ENCODE results near the gene HIRA. TPM values are rescaled to one million over a fixed set of nuclear protein-coding genes. Genes with fewer than 3 reads are reported as not detected.

The HIRA gene
- total RNA-seq, 4 donors from 2014 or later = 18.3 to 29.3 (median 20.3) TPM

DNA sequence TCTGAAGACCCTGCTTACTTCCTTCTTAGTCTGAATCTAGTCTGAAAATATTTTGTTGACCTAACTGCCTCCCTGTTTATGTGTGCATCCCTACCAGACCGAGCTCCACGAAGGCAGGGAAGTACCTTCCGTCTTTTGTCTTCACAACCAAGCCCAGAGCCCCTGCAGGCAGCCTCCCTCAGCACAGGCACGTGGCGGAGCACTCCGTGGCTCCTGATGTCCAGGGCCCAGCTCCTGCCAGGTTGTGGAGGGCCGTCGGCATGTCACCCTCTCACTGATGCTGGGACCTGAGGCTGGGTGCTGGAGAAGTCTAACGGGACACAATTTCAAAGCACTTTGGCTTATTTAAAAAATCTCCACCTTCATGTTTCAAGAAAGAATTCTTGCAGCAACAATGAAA lies 80.6 kb downstream of the HIRA start:
- WGBS, 2 donors (ENCODE audit: low coverage in 1 of 2) = 93 to 95% methylated on average over 8 to 9 of the region's 9 CpGs
- in situ Hi-C loops (cut with MboI; ENCODE audit: low pct_ligation_motif_present in 1 of 4, low pct_unique_long_range_greater_than_20kb in 1 of 4, low sequenced_read_pairs in 3 of 4) (no loop called here), intact Hi-C loops (cut with DNase I; ENCODE audit: low total_unique reads) (no loop called here)
- no peak for TF ChIP-seq POLR2AphosphoS5 (IDR thresholded peaks at IDR 0.05)
- no peak for TF ChIP-seq POLR2A (IDR thresholded peaks at IDR 0.05)
- no peak for TF ChIP-seq CTCF (IDR thresholded peaks at IDR 0.05)
- no peak for TF ChIP-seq EP300 (IDR thresholded peaks at IDR 0.05; ENCODE audit: low read depth)
- Histone ChIP-seq H3K27ac (no peak overlapping the region), H3K4me1 (no peaks in the 10 kb centered on the region), H3K27me3 (no peaks in the 10 kb centered on the region), H3K9me3 (no peaks in the 10 kb centered on the region), H3K36me3 (peaks cover 0 to 43% (median 19%) of the 10 kb centered on the region in 4 donors), H3K4me3 (no peak overlapping the region)
- DNase-seq = no peak

GRCh38 chr22:19350476-19350859 lies 81.1 kb downstream of the HIRA start:
- intact Hi-C loops (cut with DNase I; ENCODE audit: low total_unique reads) (no loop called here), in situ Hi-C loops (cut with MboI; ENCODE audit: low pct_ligation_motif_present in 1 of 4, low pct_unique_long_range_greater_than_20kb in 1 of 4, low sequenced_read_pairs in 3 of 4) (no loop called here)
- peaks cover 0 to 41% (median 19%) of the 10 kb centered on the region in 4 donors for H3K36me3 ChIP-seq
- H3K27me3 ChIP-seq = no peaks in the 10 kb centered on the region
- no peak for DNase-seq
- 95 to 100% methylated on average over 1 of the region's 1 CpG for WGBS, 2 donors (ENCODE audit: low coverage in 1 of 2)
- no peak overlapping the region for H3K27ac ChIP-seq
- H3K4me1 ChIP-seq = no peaks in the 10 kb centered on the region
- TF ChIP-seq POLR2A (IDR thresholded peaks at IDR 0.05) (no peak), EP300 (IDR thresholded peaks at IDR 0.05; ENCODE audit: low read depth) (no peak), CTCF (IDR thresholded peaks at IDR 0.05) (no peak), POLR2AphosphoS5 (IDR thresholded peaks at IDR 0.05) (no peak)
- H3K9me3 ChIP-seq = no peaks in the 10 kb centered on the region
- no peak overlapping the region for H3K4me3 ChIP-seq

DNA sequence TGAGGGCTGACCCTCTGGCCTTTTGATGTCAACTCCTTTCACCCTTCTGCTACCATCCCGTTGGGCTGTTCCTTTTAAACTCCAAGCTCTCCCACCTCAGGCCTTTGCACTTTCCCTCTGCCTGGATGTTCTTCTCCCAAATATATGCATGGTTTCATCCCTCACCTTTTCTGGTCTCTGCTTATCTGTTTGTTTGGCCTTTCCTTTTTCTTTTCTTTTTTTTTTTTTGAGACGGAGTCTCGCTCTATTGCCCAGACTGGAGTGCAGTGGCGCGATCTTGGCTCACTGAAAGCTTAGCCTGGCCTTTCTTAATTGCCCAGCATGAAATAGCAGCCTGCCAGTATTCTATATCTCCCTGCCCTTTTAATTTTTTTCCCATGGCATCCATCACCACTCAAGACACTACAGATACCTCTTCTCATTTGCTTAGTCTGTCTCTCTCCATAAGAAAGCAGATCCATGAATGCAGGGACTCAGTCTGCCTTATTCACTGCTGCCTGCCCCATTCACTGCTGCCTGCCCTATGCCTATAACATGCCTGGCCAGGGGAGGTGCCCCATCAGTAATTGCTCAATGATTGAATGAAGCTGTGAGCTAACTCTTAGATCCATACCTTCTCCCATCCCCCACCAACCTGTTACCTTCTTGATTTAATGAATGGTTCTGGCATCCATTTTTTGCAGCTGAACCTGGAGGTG lies 81.6 kb downstream of the HIRA start:
- Histone ChIP-seq H3K27ac (no peak overlapping the region), H3K27me3 (no peaks in the 10 kb centered on the region), H3K4me1 (no peaks in the 10 kb centered on the region), H3K9me3 (no peaks in the 10 kb centered on the region), H3K4me3 (no peak overlapping the region), H3K36me3 (peaks cover 0 to 46% (median 16%) of the 10 kb centered on the region in 4 donors)
- no peak for DNase-seq
- in situ Hi-C loops (cut with MboI; ENCODE audit: low pct_ligation_motif_present in 1 of 4, low pct_unique_long_range_greater_than_20kb in 1 of 4, low sequenced_read_pairs in 3 of 4) = no loop called here
- intact Hi-C loops (cut with DNase I; ENCODE audit: low total_unique reads) = no loop called here
- TF ChIP-seq POLR2AphosphoS5 (IDR thresholded peaks at IDR 0.05) (no peak), POLR2A (IDR thresholded peaks at IDR 0.05) (no peak), CTCF (IDR thresholded peaks at IDR 0.05) (no peak), EP300 (IDR thresholded peaks at IDR 0.05; ENCODE audit: low read depth) (no peak)
- WGBS, 2 donors (ENCODE audit: low coverage in 1 of 2) = 96 to 100% methylated on average over 5 of the region's 5 CpGs

DNA sequence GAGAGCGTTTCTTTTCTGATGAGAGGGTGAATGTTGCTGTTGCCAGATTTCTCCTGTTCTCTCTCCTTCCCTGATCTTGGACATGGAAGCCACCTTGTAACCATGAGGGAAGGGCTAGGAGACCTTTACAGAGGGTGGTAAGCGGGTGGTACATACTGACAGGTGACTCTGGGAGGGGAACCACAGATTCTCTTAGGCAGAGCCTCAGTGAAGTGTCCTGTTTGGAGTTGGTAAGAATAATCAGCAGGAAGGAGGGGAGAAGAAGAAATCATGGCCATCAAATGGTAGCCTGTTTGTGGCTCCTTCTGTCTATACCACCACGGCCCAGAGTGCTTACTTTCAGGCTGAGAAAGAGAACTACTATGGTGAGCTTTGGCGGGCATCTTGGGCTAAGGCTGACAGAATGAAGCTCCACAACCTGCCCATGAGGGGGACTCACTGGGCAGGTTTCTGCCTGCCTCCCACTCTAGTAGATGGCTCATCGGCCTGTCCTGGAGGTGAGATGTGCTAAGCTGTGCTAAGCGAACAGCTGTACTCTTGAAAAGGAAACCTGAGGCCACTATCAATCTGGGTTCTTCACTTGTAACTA lies 84.8 kb downstream of the HIRA start:
- H3K36me3 ChIP-seq = peaks cover 0 to 37% (median 16%) of the 10 kb centered on the region in 4 donors
- WGBS, 2 donors (ENCODE audit: low coverage in 1 of 2) = 93 to 98% methylated on average over 3 to 6 of the region's 6 CpGs

More for the DNA sequence above, 84.8 kb downstream of the HIRA start:
- no peaks in the 10 kb centered on the region for H3K4me1 ChIP-seq
- H3K9me3 ChIP-seq = no peaks in the 10 kb centered on the region
- intact Hi-C loops (cut with DNase I; ENCODE audit: low total_unique reads) (no loop called here), in situ Hi-C loops (cut with MboI; ENCODE audit: low pct_ligation_motif_present in 1 of 4, low pct_unique_long_range_greater_than_20kb in 1 of 4, low sequenced_read_pairs in 3 of 4) (no loop called here)
- no peaks in the 10 kb centered on the region for H3K27me3 ChIP-seq
- TF ChIP-seq POLR2AphosphoS5 (IDR thresholded peaks at IDR 0.05) (no peak), EP300 (IDR thresholded peaks at IDR 0.05; ENCODE audit: low read depth) (no peak)
- no peak overlapping the region for H3K27ac ChIP-seq
- no peak for DNase-seq
- no peak overlapping the region for H3K4me3 ChIP-seq

Measured in transverse colon (tissue), 4 donors.